ENCODE results near the gene MEG3. TPM values are rescaled to one million over a fixed set of nuclear protein-coding genes. Genes with fewer than 3 reads are reported as not detected.

MEG3 gene
- total and polyA plus RNA-seq, 2 donors from 2014 or later = 24.0 to 29.6 TPM

GRCh38 chr14:100837805-100838350, 12.0 kb downstream of the MEG3 start:
- intact Hi-C loops (cut with DNase I) = no loop called here
- no peak for FAIRE-seq
- Histone ChIP-seq H3K4me3 (ENCODE audit: low read length in 3 of 3) (no peak overlapping the region), H3K9me3 (ENCODE audit: control insufficient read depth in 2 of 3, insufficient read depth in 1 of 3, low read length in 3 of 3) (no peaks in the 10 kb centered on the region), H3K27me3 (ENCODE audit: control insufficient read depth, insufficient read depth, low read length) (no peaks in the 10 kb centered on the region), H3K27ac (ENCODE audit: low read depth in 2 of 2, low read length in 2 of 2) (no peak overlapping the region), H3K36me3 (ENCODE audit: control insufficient read depth in 2 of 3, insufficient read depth in 3 of 3, low read length in 3 of 3) (no peaks in the 10 kb centered on the region), H3K9ac (ENCODE audit: low read length in 3 of 3) (no peak overlapping the region), H3K4me1 (ENCODE audit: control insufficient read depth in 2 of 3, insufficient read depth in 2 of 3, low read depth in 1 of 3, low read length in 3 of 3) (no peaks in the 10 kb centered on the region)
- TF ChIP-seq CTCF (IDR thresholded peaks at IDR 0.05; ENCODE audit: borderline replicate concordance, extremely low read depth, insufficient read depth) = no peak
- peak in 1 of 5 donors; percentile 32 for DNase-seq

- TF ChIP-seq CTCF (IDR thresholded peaks at IDR 0.05; ENCODE audit: borderline replicate concordance, extremely low read depth, insufficient read depth) = no peak
- peak in 1 of 5 donors; percentile 31 for DNase-seq
- H3K9me3 ChIP-seq (ENCODE audit: control insufficient read depth in 2 of 3, insufficient read depth in 1 of 3, low read length in 3 of 3) = no peaks in the 10 kb centered on the region
- H3K36me3 ChIP-seq (ENCODE audit: control insufficient read depth in 2 of 3, insufficient read depth in 3 of 3, low read length in 3 of 3) = no peaks in the 10 kb centered on the region
- H3K27me3 ChIP-seq (ENCODE audit: control insufficient read depth, insufficient read depth, low read length) = no peaks in the 10 kb centered on the region
- H3K4me1 ChIP-seq (ENCODE audit: control insufficient read depth in 2 of 3, insufficient read depth in 2 of 3, low read depth in 1 of 3, low read length in 3 of 3) = no peaks in the 10 kb centered on the region
- FAIRE-seq = no peak
- no peak overlapping the region for H3K4me3 ChIP-seq (ENCODE audit: low read length in 3 of 3)
- no peak overlapping the region for H3K27ac ChIP-seq (ENCODE audit: low read depth in 2 of 2, low read length in 2 of 2)
- no peak overlapping the region for H3K9ac ChIP-seq (ENCODE audit: low read length in 3 of 3)
- intact Hi-C loops (cut with DNase I) = no loop called here
Measured at GRCh38 chr14:100838493-100839314, 12.8 kb downstream of the MEG3 start.

GRCh38 chr14:100839315-100839585, 13.3 kb downstream of the MEG3 start:
- DNase-seq = no peak
- H3K27me3 ChIP-seq (ENCODE audit: control insufficient read depth, insufficient read depth, low read length) = no peaks in the 10 kb centered on the region
- no peak overlapping the region for H3K27ac ChIP-seq (ENCODE audit: low read depth in 2 of 2, low read length in 2 of 2)
- no peaks in the 10 kb centered on the region for H3K9me3 ChIP-seq (ENCODE audit: control insufficient read depth in 2 of 3, insufficient read depth in 1 of 3, low read length in 3 of 3)
- no peak overlapping the region for H3K9ac ChIP-seq (ENCODE audit: low read length in 3 of 3)
- no peaks in the 10 kb centered on the region for H3K4me1 ChIP-seq (ENCODE audit: control insufficient read depth in 2 of 3, insufficient read depth in 2 of 3, low read depth in 1 of 3, low read length in 3 of 3)
- FAIRE-seq = no peak
- no peaks in the 10 kb centered on the region for H3K36me3 ChIP-seq (ENCODE audit: control insufficient read depth in 2 of 3, insufficient read depth in 3 of 3, low read length in 3 of 3)
- no peak overlapping the region for H3K4me3 ChIP-seq (ENCODE audit: low read length in 3 of 3)
- intact Hi-C loops (cut with DNase I) = no loop called here
- no peak for TF ChIP-seq CTCF (IDR thresholded peaks at IDR 0.05; ENCODE audit: borderline replicate concordance, extremely low read depth, insufficient read depth)

Data from kidney (tissue), 14 donors.